NCI-H1092 treated with DMSO at 0.1 percent for 48 hours (cell line): Measurements from ENCODE around the gene MYO7A.

Source experiments
- DNase-seq: peaks from one replicate; lab custom pipeline; 2025; lab: John Stamatoyannopoulos, UW

Gene MYO7A

GRCh38 chr11:77127235-77127911 lies 673 bp upstream of the MYO7A start:
- peak; percentile 89 for DNase-seq

- no peak for DNase-seq
These were observed 1.2 kb downstream of the MYO7A start for GRCh38 chr11:77129069-77129841.

DNA sequence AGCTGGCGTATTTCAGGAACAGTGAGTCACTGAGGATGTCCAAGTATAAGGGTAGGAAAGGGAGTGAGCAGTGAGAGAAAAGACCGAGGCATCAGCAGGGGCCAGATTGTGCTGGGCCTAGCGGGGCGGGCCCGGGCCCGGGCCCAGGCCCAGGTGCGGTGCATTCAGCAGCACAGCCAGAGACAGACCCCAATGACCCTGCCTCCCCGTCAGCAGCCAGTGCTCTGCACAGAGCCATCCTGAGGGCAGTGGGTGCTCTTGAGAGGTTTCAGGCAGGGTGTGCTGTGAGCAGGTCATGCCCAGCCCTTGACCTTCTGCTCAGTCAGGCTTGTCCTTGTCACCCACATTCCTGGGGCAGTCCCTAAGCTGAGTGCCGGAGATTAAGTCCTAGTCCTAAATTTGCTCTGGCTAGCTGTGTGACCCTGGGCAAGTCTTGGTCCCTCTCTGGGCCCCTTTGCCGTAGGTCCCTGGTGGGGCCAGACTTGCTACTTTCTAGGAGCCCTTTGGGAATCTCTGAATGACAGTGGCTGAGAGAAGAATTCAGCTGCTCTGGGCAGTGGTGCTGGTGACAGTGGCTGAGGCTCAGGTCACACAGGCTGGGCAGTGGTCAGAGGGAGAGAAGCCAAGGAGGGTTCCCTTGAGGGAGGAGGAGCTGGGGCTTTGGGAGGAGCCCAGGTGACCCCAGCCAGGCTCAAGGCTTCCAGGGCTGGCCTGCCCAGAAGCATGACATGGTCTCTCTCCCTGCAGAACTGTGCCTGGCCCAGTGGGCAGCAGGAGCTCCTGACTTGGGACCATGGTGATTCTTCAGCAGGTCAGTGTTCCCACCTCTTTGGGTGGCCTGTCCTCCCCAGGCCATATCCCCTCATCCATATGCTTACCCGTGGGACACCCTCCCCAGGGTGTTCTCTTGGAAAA lies 2.1 kb downstream of the MYO7A start:
- no peak for DNase-seq

- no peak for DNase-seq
These were observed 2.9 kb downstream of the MYO7A start for GRCh38 chr11:77130763-77131513.

DNA sequence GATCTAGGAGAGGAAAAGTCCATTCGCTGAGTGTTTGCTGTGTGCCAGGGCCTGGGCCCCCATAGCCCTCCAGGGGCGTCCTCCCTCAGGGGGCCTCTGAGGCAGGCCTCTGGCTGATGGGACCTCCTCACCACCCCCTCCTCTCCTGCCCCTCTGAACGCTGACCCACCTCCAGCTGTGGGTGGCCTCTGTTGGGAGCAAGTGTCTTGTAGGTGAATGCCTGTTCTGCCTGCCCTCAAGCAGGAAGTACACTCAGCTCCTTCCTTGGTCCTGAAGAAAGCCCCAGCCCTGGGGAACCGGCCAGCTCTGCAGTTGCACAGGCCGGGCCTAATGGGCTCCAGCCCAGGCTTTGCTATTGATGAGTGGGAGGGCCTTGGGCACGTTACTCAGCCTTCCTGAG lies 3.5 kb downstream of the MYO7A start:
- DNase-seq, result no peak

GRCh38 chr11:77135069-77135468 lies 7.0 kb downstream of the MYO7A start:
- no peak for DNase-seq

GRCh38 chr11:77136074-77136473 lies 8.0 kb downstream of the MYO7A start:
- DNase-seq, result no peak

GRCh38 chr11:77136784-77137420 lies 8.9 kb downstream of the MYO7A start:
- no peak for DNase-seq

GRCh38 chr11:77137421-77137820 lies 9.4 kb downstream of the MYO7A start:
- DNase-seq, result no peak

- no peak for DNase-seq
These were observed 10.1 kb downstream of the MYO7A start for GRCh38 chr11:77138106-77138649.

- DNase-seq, result no peak
These were observed 11.2 kb downstream of the MYO7A start for GRCh38 chr11:77139201-77139600.

DNA sequence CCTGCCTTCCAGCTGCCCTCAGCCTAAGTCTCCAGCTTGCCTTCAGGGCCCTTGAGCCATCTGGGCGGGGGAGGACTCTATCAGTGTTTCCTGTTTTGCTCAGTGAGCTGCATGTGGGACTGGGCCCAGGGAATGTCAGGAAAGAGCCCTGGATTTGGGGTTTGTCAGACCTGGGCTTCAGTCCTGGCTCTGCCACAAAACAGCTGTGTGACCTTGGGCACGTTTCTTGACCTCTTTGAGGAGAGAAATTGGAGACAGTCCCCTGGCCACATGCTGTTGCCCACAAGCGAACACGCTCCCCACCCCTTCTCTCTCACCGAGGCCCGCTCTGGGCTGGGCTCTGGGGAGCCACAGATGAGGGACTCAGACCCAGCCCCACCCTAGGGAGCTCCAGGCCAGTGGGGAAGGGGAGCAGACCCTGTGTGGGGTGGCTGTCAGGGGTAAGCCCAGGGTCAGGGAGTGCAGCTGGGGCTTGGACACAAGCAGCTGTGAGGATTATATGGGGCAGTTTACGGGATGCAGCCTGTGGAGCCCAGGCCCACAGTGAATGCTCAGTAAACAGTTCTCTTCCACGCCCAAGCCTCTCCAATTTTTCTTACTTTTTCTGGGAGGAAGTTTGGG lies 12.3 kb downstream of the MYO7A start:
- DNase-seq, result no peak

- DNase-seq, result peak; percentile 27
These were observed 13.0 kb downstream of the MYO7A start for GRCh38 chr11:77141034-77141433.

DNA sequence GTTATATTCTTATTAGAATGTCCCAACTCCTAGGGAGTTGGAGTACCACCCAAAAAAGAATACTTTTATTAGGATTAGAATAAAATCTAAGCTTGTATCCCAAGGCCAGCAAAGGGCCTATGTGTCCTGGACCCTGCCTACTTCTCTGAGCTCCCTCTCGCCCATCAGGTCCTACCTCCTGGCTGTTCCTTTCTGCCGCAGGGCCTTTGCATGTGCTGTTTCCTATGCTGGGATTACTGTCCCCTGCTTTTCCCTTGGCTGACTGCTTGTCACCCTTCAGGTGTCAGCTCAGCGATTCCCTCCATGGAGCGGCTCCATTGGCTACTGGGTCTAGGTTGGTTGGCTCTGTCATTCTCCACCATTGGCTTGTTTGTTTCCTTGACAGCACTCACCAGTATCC lies 13.4 kb downstream of the MYO7A start:
- DNase-seq, result no peak

DNA sequence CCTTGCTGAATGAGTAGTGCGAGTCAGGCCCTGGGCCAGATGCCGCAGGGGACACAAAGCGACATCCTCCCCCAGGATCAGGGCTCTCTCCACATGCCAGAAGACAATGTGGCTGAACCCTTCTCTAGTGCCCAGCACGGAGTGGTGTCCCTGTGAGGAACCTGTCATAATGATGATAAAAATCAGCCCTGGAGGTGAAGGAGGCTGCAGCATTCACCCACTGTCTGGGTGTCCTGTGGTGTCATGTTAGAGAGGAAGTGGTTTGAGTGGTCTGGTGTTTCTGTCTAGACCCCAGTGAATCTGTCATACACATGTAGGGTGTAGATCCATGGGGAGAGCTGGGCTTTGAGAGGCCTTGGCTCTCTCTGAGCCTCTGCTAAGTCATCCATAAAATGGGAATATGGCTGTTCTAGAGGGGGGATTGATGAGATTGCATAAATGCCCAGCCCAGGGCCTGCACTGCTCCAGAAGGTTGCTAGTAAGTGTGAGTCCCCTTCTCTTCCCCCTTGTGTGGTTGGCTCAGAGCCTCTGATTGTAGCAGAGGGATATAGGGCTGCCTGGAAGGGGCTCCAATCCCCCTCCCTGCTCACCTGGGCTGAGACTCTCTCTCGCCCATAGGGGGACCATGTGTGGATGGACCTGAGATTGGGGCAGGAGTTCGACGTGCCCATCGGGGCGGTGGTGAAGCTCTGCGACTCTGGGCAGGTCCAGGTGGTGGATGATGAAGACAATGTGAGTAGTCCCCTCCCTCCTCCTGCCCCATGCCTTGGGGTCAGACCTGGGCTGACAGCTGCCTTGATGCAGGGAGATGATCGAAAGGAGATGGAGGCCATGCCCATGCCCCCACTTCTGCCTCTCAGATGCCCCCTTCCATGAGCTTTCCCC lies 14.3 kb downstream of the MYO7A start:
- DNase-seq, result no peak

DNA sequence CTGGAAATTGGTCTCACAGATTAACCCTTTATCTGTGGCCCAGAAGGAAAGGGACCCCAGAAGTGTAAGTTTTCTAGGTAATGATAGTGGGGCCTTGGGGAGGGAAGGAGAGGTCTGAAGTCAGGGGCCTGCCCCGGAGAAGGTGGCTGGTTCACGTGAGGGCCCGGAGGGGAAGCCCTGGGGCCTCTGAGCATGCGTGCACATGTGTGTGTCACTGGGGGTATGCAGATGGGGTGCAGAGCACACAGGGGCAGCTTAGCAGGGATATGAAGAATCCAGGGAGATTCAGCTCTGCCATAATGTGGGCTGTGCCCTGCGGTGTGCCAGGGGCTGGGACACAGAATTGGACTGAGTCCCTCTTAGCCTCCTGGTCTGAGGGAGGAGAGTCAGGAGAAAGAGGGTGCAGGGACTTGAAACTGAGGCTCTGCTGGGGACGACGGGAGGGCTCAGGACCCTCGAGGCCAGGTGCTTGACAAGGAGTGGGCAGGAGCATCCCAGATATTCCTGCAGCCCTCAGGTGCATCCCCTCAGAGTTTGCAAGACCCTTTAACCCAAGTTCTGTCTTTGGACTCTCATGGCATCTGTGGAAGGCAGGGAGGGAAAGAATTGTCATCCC lies 15.5 kb downstream of the MYO7A start:
- no peak for DNase-seq

DNA sequence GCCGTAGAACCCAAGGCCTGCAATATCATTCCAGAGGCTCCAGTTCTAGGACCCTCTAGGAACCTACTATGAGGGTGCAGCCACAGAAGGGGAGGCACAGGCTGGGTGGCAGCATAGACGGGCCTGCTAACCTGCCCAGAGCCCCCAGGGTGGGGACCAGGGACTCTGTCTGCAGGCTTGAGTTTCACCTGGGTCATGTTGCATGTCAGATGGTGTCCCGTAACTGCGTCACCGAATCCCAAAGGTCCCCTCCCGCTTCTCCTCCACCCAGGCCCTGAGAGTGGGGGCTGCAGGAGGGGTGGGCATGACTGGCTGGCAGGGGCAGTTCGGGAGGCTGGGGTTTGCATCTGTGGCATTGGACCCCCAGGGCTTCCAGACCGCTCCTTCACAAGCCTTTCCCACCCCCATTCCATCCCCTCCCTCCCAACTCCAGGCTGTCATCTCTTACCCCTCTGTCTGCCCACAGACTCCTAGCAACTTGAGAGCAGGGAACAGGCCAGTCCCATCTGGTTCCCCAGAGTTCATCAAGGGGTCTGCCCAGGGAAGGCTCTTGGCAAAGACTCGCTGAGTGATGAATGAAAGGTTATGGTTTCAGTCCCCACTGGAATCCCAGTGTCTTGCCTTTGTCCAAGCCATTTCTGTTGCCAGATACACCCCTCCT lies 16.3 kb downstream of the MYO7A start:
- DNase-seq, result no peak

- no peak for DNase-seq
These were observed 16.9 kb downstream of the MYO7A start for GRCh38 chr11:77144857-77145428.
